Activated naive CD4-positive, alpha-beta T cell (primary cell): ENCODE measurements around the gene COX8C.
"Not testable (repeated sequence)": the region's sequence is repeated elsewhere in the genome, so short reads cannot be mapped to it uniquely, and the experiment has no call there.

ENCODE experiments used
- DNase-seq, 4 experiments: peaks; one replicate each; lab custom pipeline; 2025; lab: John Stamatoyannopoulos, UW

The COX8C gene

GRCh38 chr14:93375673-93376156, 28.7 kb downstream of the COX8C start:
- no peak for DNase-seq

- DNase-seq, result no peak
Observed at GRCh38 chr14:93379831-93380230, 32.8 kb downstream of the COX8C start.

- DNase-seq, result no peak
Observed at GRCh38 chr14:93381644-93382043, 34.7 kb downstream of the COX8C start.

- not testable (repeated sequence) for DNase-seq
Observed at GRCh38 chr14:93384256-93384655, 37.3 kb downstream of the COX8C start.

- no peak for DNase-seq
Observed at GRCh38 chr14:93395231-93395630, 48.2 kb downstream of the COX8C start.

GRCh38 chr14:93396456-93396855, 49.5 kb downstream of the COX8C start:
- no peak for DNase-seq
